ENCODE results near the gene MEI1.

MEI1 gene

GRCh38 chr22:41845380-41846267 is 146.3 kb downstream of the MEI1 start:
- no peak for DNase-seq

GRCh38 chr22:41846268-41846987 is 147.1 kb downstream of the MEI1 start:
- DNase-seq, result no peak

GRCh38 chr22:41847300-41847699 is 148.0 kb downstream of the MEI1 start:
- DNase-seq, result no peak

GRCh38 chr22:41848468-41848867 is 149.2 kb downstream of the MEI1 start:
- DNase-seq, result no peak
